HL-60 (cell line): ENCODE data around the gene SELENOI.

Experiments used
- DNase-seq, 2 experiments: peaks; one replicate each; pipeline ENCODE4 v3.0.0-alpha.2; 2010 to 2020; ENCODE audit warnings: low read depth in 1 of 2, low spot score in 1 of 2
- H3K27ac ChIP-seq: fragments of 250-450 bp; sonication (Bioruptor Pico); replicated peaks from 2 replicates; pipeline ENCODE4 v1.5.1; 2020; ENCODE audit warnings: mild to moderate bottlenecking, moderate library complexity
- H3K27me3 ChIP-seq: fragments of 250-450 bp; sonication (Bioruptor Pico); 2 replicates; pipeline ENCODE4 v1.5.1; 2021; ENCODE audit warnings: mild to moderate bottlenecking, moderate library complexity; ENCODE audit not compliant: insufficient read depth, poor library complexity, severe bottlenecking
- H3K4me3 ChIP-seq: replicated peaks from 2 replicates; pipeline ENCODE4 v1.5.1; 2011; ENCODE audit warnings: mild to moderate bottlenecking, control low read depth, low read length; ENCODE audit not compliant: insufficient read depth
- GABPA ChIP-seq: IDR thresholded peaks from 2 replicates; pipeline ENCODE4 v1.6.1; 2012; ENCODE audit warnings: low read depth
- POLR2AphosphoS5 ChIP-seq: IDR thresholded peaks from 2 replicates; pipeline ENCODE4 v1.6.1; 2012; ENCODE audit warnings: low read depth
- SPI1 ChIP-seq: IDR thresholded peaks from 2 replicates; pipeline ENCODE4 v1.6.1; 2012; ENCODE audit warnings: low read depth, mild to moderate bottlenecking, borderline replicate concordance
- TF ChIP-seq, protein P1 (sequence below): IDR thresholded peaks from 2 replicates; pipeline ENCODE4 v1.6.1; 2012; ENCODE audit warnings: low read depth; ENCODE audit not compliant: insufficient replicate concordance
- TF ChIP-seq, protein P2 (sequence below): IDR thresholded peaks from one replicate; pipeline ENCODE4 v1.5.1; 2011; ENCODE audit warnings: low read length, control low read depth, inconsistent platforms; ENCODE audit not compliant: insufficient read depth

SELENOI gene

DNA sequence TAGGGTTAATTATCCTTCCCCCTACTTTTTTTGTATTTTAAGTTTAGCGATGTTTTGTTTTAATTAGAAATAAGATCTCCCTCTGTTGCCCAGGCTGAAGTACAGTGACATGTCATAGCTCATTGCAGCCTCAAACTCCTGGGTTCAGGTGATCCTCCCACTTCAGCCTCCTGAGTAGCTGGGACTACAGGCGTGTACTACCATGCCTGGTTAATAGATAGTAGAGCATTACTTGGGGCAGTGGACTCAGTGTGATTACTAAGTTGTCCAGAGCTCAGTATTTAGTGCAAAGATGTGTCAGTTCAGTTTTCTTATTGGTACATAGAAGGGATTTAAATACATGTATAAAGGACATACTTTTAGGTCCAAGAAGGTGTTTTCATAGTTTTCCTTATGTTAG, 10.2 kb downstream of the SELENOI start:
- H3K27ac ChIP-seq = no peak overlapping the region
- TF ChIP-seq, protein P1, sequence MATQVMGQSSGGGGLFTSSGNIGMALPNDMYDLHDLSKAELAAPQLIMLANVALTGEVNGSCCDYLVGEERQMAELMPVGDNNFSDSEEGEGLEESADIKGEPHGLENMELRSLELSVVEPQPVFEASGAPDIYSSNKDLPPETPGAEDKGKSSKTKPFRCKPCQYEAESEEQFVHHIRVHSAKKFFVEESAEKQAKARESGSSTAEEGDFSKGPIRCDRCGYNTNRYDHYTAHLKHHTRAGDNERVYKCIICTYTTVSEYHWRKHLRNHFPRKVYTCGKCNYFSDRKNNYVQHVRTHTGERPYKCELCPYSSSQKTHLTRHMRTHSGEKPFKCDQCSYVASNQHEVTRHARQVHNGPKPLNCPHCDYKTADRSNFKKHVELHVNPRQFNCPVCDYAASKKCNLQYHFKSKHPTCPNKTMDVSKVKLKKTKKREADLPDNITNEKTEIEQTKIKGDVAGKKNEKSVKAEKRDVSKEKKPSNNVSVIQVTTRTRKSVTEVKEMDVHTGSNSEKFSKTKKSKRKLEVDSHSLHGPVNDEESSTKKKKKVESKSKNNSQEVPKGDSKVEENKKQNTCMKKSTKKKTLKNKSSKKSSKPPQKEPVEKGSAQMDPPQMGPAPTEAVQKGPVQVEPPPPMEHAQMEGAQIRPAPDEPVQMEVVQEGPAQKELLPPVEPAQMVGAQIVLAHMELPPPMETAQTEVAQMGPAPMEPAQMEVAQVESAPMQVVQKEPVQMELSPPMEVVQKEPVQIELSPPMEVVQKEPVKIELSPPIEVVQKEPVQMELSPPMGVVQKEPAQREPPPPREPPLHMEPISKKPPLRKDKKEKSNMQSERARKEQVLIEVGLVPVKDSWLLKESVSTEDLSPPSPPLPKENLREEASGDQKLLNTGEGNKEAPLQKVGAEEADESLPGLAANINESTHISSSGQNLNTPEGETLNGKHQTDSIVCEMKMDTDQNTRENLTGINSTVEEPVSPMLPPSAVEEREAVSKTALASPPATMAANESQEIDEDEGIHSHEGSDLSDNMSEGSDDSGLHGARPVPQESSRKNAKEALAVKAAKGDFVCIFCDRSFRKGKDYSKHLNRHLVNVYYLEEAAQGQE = no peak
- TF ChIP-seq, protein P2, sequence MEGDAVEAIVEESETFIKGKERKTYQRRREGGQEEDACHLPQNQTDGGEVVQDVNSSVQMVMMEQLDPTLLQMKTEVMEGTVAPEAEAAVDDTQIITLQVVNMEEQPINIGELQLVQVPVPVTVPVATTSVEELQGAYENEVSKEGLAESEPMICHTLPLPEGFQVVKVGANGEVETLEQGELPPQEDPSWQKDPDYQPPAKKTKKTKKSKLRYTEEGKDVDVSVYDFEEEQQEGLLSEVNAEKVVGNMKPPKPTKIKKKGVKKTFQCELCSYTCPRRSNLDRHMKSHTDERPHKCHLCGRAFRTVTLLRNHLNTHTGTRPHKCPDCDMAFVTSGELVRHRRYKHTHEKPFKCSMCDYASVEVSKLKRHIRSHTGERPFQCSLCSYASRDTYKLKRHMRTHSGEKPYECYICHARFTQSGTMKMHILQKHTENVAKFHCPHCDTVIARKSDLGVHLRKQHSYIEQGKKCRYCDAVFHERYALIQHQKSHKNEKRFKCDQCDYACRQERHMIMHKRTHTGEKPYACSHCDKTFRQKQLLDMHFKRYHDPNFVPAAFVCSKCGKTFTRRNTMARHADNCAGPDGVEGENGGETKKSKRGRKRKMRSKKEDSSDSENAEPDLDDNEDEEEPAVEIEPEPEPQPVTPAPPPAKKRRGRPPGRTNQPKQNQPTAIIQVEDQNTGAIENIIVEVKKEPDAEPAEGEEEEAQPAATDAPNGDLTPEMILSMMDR = no peak
- TF ChIP-seq SPI1 (no peak), GABPA (no peak), POLR2AphosphoS5 (no peak)
- H3K4me3 ChIP-seq = no peak overlapping the region
- no peaks in the 10 kb centered on the region for H3K27me3 ChIP-seq
- DNase-seq = no peak

DNA sequence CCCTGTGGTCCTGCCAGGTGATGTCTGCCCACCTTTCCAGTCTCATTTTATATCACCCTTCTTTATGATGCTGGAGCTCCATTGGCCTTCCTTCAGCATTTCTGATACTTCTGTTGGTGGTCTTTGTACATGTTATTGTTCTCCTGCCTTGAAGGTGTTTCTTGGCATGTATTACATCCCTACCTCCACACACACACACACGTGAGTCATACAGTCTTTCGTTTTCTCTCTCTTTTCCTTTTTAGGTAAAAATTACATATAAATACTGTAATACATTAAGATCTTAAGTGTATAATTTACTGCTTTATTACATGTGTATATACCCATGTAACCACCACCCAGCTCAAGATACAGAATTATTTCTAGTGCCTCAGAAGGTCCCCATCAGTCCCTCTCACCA, 10.8 kb downstream of the SELENOI start:
- Histone ChIP-seq H3K4me3 (no peak overlapping the region), H3K27me3 (no peaks in the 10 kb centered on the region), H3K27ac (no peak overlapping the region)
- DNase-seq = no peak
- TF ChIP-seq, protein P2 = no peak
- TF ChIP-seq SPI1 = no peak
- no peak for TF ChIP-seq POLR2AphosphoS5
- TF ChIP-seq GABPA = no peak
- TF ChIP-seq, protein P1 = no peak

DNA sequence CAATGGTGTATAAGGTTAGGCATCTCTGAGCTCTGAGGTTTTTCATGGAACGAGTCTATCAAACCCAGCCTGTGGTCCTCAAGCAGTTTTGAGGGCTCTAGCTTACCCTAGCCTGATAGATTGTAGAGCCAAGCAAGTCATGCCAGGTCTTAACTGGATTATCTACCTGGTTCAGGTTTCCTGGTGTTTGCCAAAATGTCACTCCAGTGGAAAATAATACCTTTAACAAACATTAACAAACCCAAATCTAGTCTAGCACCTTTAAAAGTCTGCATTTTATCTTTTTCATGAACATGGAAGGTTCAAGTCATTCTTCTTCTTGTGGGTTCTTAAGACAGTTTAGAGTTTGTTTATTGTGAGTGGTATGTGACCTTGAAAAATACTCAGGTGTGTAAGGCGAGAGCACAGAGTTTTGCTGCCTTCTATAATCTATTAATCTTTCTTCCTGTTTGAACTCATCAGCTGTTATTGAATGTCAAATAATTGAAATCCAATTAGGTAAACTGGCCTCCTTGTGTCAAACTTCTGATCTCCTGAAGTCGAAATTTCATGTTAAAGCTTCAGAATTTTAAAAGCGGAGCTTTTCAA, 14.0 kb downstream of the SELENOI start:
- H3K27ac ChIP-seq = no peak overlapping the region
- no peak overlapping the region for H3K4me3 ChIP-seq
- DNase-seq = no peak
- TF ChIP-seq SPI1 = no peak
- TF ChIP-seq, protein P1 = no peak
- TF ChIP-seq, protein P2 = no peak
- TF ChIP-seq GABPA = no peak
- no peak for TF ChIP-seq POLR2AphosphoS5
- H3K27me3 ChIP-seq = no peaks in the 10 kb centered on the region
